Liver (tissue), 3 donors: ENCODE data around the gene ETV6.

Source experiments
- ATF3 ChIP-seq: IDR thresholded peaks from 2 replicates; pipeline ENCODE4 v1.6.1; 2016; ENCODE audit warnings: antibody characterized with exemption
- CTCF ChIP-seq: fragments of 150-350 bp; IDR thresholded peaks from 2 replicates; pipeline ENCODE4 v1.5.1; 2017; ENCODE audit warnings: improper control_type of control experiment, low read depth, low read length; ENCODE audit not compliant: missing input control
- FOXA1 ChIP-seq: IDR thresholded peaks from 2 replicates; pipeline ENCODE4 v1.6.1; 2016; ENCODE audit warnings: antibody characterized with exemption
- GABPA ChIP-seq, 2 donors: IDR thresholded peaks in 1 of 2; conservative IDR thresholded peaks in 1 of 2; 2 replicates each; pipeline ENCODE4 v1.6.1; 2016; ENCODE audit warnings: antibody characterized with exemption in 2 of 2, mild to moderate bottlenecking in 1 of 2, moderate library complexity in 1 of 2
- HNF4G ChIP-seq: IDR thresholded peaks from 2 replicates; pipeline ENCODE4 v1.6.1; 2016; ENCODE audit warnings: antibody characterized with exemption
- JUND ChIP-seq, 2 donors: IDR thresholded peaks; 2 replicates each; pipeline ENCODE4 v1.6.1; 2016; ENCODE audit warnings: antibody characterized with exemption in 2 of 2
- MAX ChIP-seq: IDR thresholded peaks from 2 replicates; pipeline ENCODE4 v1.6.1; 2016; ENCODE audit warnings: antibody characterized with exemption
- RAD21 ChIP-seq, 2 donors: IDR thresholded peaks; 2 replicates each; pipeline ENCODE4 v1.6.1; 2016; ENCODE audit warnings: antibody characterized with exemption in 2 of 2, mild to moderate bottlenecking in 2 of 2
- RXRA ChIP-seq, 2 donors: IDR thresholded peaks; 2 replicates each; pipeline ENCODE4 v1.6.1; 2017 to 2018; ENCODE audit warnings: antibody characterized with exemption in 2 of 2, mild to moderate bottlenecking in 1 of 2
- TAF1 ChIP-seq: conservative IDR thresholded peaks from 2 replicates; pipeline ENCODE4 v1.6.1; 2016; ENCODE audit warnings: antibody characterized with exemption, mild to moderate bottlenecking
- YY1 ChIP-seq: IDR thresholded peaks from 2 replicates; pipeline ENCODE4 v1.6.1; 2016; ENCODE audit warnings: antibody characterized with exemption, mild to moderate bottlenecking
- ZBTB33 ChIP-seq: IDR thresholded peaks from 2 replicates; pipeline ENCODE4 v1.6.1; 2016; ENCODE audit warnings: antibody characterized with exemption
- TF ChIP-seq, protein P1 (sequence below): IDR thresholded peaks from 2 replicates; pipeline ENCODE4 v1.6.1; 2016; ENCODE audit warnings: antibody characterized with exemption, mild to moderate bottlenecking
- donor health status: healthy.
- donor health status: healthy.

GRCh38 chr12:11658791-11659190 lies 9.3 kb downstream of the ETV6 start:
- no peak for TF ChIP-seq MAX
- TF ChIP-seq GABPA (IDR thresholded peaks at IDR 0.05 in 1 of 2, conservative IDR thresholded peaks at IDR 0.05 in 1 of 2): no peak
- TF ChIP-seq CTCF: no peak
- no peak for TF ChIP-seq ZBTB33
- no peak for TF ChIP-seq YY1
- no peak for TF ChIP-seq RAD21 (IDR thresholded peaks at IDR 0.05)
- no peak for TF ChIP-seq RXRA (IDR thresholded peaks at IDR 0.05)
- TF ChIP-seq HNF4G: no peak
- no peak for TF ChIP-seq FOXA1
- TF ChIP-seq JUND (IDR thresholded peaks at IDR 0.05): no peak
- TF ChIP-seq, protein P1, sequence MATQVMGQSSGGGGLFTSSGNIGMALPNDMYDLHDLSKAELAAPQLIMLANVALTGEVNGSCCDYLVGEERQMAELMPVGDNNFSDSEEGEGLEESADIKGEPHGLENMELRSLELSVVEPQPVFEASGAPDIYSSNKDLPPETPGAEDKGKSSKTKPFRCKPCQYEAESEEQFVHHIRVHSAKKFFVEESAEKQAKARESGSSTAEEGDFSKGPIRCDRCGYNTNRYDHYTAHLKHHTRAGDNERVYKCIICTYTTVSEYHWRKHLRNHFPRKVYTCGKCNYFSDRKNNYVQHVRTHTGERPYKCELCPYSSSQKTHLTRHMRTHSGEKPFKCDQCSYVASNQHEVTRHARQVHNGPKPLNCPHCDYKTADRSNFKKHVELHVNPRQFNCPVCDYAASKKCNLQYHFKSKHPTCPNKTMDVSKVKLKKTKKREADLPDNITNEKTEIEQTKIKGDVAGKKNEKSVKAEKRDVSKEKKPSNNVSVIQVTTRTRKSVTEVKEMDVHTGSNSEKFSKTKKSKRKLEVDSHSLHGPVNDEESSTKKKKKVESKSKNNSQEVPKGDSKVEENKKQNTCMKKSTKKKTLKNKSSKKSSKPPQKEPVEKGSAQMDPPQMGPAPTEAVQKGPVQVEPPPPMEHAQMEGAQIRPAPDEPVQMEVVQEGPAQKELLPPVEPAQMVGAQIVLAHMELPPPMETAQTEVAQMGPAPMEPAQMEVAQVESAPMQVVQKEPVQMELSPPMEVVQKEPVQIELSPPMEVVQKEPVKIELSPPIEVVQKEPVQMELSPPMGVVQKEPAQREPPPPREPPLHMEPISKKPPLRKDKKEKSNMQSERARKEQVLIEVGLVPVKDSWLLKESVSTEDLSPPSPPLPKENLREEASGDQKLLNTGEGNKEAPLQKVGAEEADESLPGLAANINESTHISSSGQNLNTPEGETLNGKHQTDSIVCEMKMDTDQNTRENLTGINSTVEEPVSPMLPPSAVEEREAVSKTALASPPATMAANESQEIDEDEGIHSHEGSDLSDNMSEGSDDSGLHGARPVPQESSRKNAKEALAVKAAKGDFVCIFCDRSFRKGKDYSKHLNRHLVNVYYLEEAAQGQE: no peak
- TF ChIP-seq ATF3: no peak
- TF ChIP-seq TAF1: no peak
